GM08714 (cell line): ENCODE results near the gene PEDS1.

Experiments used
- H3K4me3 ChIP-seq: fragments of 200-500 bp; sonication (Bioruptor generic); 2 replicates; pipeline ENCODE4 v1.5.1; 2014; ENCODE audit warnings: mild to moderate bottlenecking, low read length, inconsistent platforms
- ZNF274 ChIP-seq: IDR thresholded peaks from 2 replicates; pipeline ENCODE4 v1.6.1; 2012; ENCODE audit warnings: mild to moderate bottlenecking, low read depth, low read length

Gene PEDS1

GRCh38 chr20:50125279-50125678 is 28.2 kb downstream of the PEDS1 start:
- TF ChIP-seq ZNF274 = no peak

GRCh38 chr20:50124496-50124895 is 29.0 kb downstream of the PEDS1 start:
- no peak overlapping the region for H3K4me3 ChIP-seq
- TF ChIP-seq ZNF274 = no peak

More at GRCh38 chr20:50125279-50125678, 28.2 kb downstream of the PEDS1 start:
- no peak overlapping the region for H3K4me3 ChIP-seq

GRCh38 chr20:50123418-50123817 is 30.1 kb downstream of the PEDS1 start:
- TF ChIP-seq ZNF274 = no peak
- H3K4me3 ChIP-seq = no peak overlapping the region

GRCh38 chr20:50122763-50123162 is 30.8 kb downstream of the PEDS1 start:
- TF ChIP-seq ZNF274 = no peak
- H3K4me3 ChIP-seq = no peak overlapping the region

GRCh38 chr20:50121858-50122271 is 31.7 kb downstream of the PEDS1 start:
- no peak for TF ChIP-seq ZNF274
- no peak overlapping the region for H3K4me3 ChIP-seq

- no peak for TF ChIP-seq ZNF274
- no peak overlapping the region for H3K4me3 ChIP-seq
Measured at GRCh38 chr20:50120935-50121693, 32.4 kb downstream of the PEDS1 start.

- no peak for TF ChIP-seq ZNF274
Measured at GRCh38 chr20:50118203-50118602, 35.3 kb downstream of the PEDS1 start.

GRCh38 chr20:50116368-50116999 is 37.0 kb downstream of the PEDS1 start:
- TF ChIP-seq ZNF274 = no peak
- H3K4me3 ChIP-seq = peak overlapping the region; percentile 90

More at GRCh38 chr20:50118203-50118602, 35.3 kb downstream of the PEDS1 start:
- no peak overlapping the region for H3K4me3 ChIP-seq

- TF ChIP-seq ZNF274 = no peak
- peak overlapping the region; percentile 90 for H3K4me3 ChIP-seq
Measured at GRCh38 chr20:50115591-50116367, 37.7 kb downstream of the PEDS1 start.

GRCh38 chr20:50115041-50115512 is 38.4 kb downstream of the PEDS1 start:
- no peak for TF ChIP-seq ZNF274
- peak overlapping the region; percentile 90 for H3K4me3 ChIP-seq

GRCh38 chr20:50113420-50114224 is 39.9 kb downstream of the PEDS1 start:
- TF ChIP-seq ZNF274 = no peak
- peak overlapping the region; percentile 84 for H3K4me3 ChIP-seq

- no peak for TF ChIP-seq ZNF274
- peak within 1 kb of the TSS; percentile 84 for H3K4me3 ChIP-seq
Measured at GRCh38 chr20:50112512-50113419, 40.8 kb downstream of the PEDS1 start, which contains the start of gene UBE2V1. TSS of gene UBE2V1 (minus strand) at chr20:50113150. CDS start at chr20:50113128, 22 bp downstream.
